ENCODE measurements around the gene BCAS4.

Gene BCAS4

GRCh38 chr20:50824137-50824536 is 29.3 kb downstream of the BCAS4 start:
- no peak for DNase-seq

DNA sequence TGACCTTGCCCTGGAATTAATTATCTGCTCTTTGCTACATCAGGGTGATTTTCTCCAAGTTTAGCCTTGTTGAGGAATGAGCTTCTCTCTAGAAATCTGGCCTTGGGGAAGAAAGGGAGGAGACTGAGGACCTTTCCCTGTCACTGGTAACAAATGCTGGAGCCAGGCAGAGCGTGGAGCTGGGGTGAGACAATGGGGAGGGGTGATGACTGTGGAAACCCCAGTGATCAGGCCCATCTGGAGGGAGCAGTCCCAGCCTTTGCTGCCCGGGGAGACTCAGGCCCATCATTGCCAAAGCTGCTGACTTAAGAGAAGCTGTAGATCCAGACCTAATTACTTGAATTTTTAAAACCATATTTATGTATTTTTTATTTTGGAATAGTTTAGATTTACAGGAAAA is 31.3 kb downstream of the BCAS4 start:
- DNase-seq = no peak

- DNase-seq = no peak
Measured at GRCh38 chr20:50828363-50829136, 33.7 kb downstream of the BCAS4 start.

DNA sequence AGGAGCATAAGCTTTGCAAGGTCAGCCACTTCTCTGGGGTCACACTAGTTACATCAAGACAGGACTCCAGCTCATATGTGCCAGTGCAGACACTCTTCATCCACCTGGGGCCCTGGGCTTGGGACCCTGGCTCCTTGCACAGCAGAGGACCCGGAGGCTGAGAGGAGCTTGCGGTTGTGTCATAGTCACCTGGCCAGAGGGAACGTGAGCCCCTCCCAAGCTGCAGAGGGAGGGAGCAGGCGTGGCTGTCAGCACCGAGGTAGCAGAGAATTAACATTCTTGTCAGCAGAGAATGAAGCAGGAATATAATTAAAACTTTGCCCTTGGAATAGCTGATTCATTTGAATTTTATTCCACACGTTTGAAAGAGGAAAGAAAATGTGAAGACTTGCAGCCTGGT is 36.8 kb downstream of the BCAS4 start:
- no peak for DNase-seq

DNA sequence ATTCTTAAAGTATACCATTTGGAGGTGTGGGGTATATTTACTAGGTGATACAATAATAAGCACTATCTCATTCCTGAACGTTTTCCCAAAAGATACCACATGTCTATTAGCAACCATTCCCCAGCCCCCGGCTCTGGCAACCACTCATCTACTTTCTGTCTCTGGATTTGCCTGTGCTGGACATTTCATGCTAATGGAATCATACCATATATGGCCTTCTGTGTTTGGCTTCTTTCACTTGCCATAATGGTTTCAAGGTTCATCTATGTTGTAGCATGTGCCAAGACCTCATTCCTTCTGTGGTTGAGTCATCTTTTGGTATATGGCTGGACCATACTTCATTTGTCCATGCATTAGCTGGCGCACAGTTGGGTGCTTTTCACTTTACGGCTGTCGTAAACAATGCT is 39.7 kb downstream of the BCAS4 start:
- no peak for DNase-seq

GRCh38 chr20:50837532-50838321 is 42.9 kb downstream of the BCAS4 start:
- no peak for DNase-seq

GRCh38 chr20:50838322-50838625 is 43.4 kb downstream of the BCAS4 start:
- no peak for DNase-seq

DNA sequence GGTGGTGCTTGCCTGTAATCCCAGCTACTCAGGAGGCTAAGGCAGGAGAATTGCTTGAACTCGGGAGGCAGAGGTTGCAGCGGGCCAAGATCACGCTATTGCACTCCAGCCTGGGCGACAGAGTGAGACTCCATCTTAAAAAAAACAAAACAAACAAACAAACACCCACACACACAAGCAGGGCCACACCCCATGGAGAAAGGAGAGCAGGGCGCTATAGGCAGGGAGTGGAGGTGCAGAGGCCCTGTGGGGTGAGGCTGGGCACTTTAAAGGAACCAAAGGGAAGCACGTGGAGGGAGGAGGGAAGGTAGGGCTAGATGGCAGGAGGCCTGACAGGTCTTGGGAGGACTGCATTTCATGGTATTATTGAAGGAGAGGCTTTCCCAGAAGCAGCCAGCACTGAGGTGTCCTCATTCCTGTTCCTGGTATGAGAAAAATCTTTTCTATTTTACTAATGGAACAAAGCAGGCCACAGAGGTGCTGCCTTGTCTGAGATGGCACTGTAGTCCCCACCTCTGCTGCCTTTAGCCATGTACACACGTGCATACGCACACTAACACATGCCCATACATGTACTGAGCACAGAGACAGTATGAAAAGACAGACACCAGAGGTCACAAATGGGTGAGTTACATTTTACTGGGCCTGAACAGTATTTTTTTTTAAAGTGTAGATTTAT is 44.0 kb downstream of the BCAS4 start:
- no peak for DNase-seq

GRCh38 chr20:50842821-50843220 is 48.0 kb downstream of the BCAS4 start:
- DNase-seq = no peak

DNA sequence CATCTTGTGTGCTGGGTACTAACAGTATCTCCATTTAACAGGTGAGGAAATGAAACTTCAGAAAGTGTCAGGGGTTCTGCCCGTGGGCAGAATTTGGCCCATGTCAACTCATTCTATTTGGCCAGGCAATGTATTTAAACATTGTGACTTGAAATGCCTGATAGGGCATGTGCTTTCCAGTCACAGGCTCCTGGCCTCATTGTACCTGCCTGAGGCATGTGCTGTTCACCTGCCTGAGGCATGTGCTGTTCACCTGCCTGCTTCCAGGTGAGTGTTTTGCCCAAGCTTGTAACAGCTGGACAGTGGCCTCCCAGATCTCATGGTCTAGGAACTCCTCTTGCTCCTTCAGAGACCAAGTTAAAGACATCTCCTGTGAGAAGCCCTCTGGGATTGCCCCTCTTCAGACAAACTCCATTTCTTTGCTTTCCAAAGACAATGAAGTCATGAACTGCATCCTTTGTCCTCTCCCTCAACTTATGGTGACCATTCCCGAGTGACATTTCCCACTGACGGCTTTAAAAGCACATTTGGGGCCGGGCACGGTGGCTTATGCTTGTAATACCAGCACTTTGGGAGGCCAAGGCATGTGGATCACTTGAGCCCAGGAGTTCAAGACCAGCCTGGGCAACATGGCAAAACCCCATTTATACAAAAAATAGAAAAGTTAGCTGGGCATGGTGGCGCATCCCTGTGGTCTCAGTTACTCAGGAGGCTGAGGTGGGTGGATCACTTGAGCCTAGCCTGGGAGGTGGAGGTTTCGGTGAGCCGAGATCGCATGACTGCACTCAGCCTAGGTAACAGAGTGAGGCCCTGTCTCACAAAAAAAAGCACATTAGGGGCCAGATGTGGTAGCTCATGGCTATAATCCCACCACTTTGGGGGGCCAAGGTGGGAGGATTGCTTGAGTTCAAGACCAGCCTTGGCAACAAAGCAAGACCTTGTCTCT is 48.7 kb downstream of the BCAS4 start:
- no peak for DNase-seq

DNA sequence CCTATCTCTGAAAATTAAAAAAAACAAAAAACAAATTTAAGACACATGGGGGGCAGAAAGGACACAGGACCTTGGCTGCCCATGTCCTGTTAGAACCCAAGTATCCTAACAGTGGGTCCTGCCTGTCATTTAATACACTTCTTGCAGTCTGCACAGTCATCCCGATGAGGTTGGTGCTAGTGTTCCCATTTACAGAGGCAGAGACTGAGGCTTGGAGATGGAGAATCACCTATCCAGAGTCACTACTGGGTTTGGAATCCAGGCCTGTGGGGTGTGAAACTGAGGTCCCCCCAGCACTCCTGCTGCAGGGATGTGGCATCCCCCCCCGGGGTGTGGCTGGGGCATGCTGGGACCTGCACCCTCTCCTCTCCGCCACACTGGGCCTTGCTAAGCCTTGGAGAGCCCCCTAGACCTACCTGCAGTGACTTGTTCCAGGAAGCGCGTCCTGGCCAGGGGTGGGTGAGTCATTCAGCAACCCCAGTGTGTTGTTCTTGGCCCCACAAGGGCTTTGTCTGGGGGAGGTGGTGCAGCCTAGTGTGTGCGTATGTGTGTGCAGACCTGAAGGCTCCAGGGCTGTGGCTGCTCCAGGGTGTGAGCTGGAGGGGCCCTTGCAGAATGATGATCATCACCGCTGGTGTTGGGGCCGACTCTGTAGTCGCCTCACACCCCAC is 49.7 kb downstream of the BCAS4 start:
- DNase-seq = no peak

DNA sequence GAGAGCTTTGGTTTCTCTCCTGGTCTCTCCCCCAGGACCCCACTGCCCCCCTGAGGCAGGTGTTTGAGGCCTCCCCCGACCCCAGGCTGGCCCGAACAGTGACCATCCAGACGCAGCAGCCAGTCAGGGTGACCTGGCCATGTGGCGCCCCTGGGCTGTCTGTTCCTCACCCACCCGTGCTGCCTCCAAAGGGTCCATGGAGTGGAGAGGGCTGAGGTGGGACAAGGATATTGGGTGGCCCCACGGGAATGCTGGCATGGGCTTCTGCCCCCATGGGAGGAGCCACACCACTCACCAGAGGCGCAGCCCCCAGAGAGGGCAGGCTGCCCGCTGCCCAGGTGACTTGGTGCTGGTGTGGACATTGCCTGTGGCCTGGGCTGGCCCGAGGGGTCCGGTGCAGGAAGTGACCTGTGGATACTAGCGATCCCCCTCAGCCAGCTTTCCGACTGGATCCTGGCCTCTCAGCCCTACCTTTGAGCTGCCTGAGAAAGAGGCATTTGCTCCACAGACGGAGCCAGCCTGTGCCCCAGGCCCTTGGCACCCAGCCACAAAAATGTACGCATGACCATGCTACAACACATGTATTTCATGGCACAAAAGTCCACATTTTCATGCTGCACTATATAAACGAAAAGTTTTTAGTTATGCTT is 50.8 kb downstream of the BCAS4 start:
- no peak for DNase-seq

GRCh38 chr20:50848341-50848808 is 53.5 kb downstream of the BCAS4 start:
- no peak for DNase-seq

DNA sequence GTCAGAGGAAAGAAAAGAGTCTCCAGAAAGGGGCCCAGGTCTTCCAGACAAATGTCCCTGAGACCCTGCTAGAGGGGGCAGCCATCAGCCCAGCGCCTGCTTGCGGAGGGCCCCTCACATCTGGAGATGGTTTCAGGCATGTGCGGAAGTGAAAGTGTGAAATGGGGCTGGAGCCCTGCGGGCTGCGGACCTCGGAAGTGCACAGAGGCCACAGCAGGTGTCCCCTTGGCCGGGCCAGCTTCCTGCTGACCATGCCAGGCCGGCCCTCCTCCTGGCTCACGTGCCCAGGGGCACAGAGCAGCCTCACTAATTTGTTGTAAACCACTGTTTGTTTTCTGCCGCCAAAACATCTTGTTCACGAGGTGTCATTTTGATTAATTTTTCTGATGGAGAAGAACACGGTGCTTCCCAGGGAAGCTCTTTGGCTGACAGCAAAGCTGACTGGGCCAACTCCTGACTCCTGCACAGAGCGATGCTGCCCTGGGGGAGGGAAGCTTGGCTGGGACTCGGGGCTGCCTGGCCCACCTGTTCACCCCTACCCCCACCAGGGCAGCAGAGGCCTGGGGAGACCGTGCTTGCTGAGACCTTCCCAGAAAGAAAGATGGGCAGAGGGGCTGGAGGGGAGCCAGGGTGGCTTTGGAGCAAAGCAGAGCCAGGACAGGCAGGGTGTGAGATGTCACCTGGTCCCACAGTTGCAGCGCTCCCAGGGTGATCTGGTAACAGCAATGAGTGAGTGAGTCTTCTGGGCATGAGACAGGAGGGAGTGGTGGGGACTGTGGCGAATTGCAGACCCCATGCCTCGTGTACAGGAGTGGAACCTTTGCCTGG is 54.2 kb downstream of the BCAS4 start:
- DNase-seq = no peak

- no peak for DNase-seq
Measured at GRCh38 chr20:50850721-50851286, 55.9 kb downstream of the BCAS4 start.

GRCh38 chr20:50852085-50852484 is 57.2 kb downstream of the BCAS4 start:
- no peak for DNase-seq

DNA sequence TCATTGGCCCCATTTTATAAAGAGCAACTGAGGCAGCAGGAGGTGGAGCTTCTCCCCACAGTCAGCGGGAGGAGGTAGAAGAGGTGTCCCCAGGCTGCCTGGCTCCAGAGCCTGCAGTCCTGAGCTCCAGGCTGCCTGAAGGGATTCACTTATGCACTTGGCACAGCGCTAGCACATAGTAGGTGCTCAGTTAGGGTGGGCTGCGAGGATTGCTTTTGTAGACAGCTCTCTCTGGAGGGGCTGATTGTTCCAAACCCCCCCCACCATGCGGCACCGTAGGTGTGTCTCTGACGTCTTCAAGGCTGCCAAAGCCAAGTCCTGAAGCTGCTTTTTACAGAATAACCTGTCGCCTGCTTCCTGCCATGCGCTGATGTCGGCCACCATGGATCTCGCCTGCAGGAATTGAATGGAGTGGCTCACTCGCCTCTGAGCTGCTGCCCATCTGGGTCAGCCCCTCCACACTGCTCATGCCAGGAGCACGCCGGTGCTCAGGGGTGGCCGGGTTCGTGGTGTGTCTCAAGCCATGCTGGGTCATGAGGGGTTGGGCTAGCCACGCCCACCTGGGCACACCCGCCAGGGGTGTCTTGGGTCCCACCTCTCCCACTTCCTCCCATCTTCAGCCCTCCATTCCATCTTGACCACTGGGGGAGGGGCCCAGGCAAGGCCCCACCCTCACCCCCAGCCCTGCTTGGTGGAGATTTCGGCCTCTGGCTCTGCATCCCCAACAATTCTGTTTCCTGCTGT is 59.8 kb downstream of the BCAS4 start:
- DNase-seq = no peak

DNA sequence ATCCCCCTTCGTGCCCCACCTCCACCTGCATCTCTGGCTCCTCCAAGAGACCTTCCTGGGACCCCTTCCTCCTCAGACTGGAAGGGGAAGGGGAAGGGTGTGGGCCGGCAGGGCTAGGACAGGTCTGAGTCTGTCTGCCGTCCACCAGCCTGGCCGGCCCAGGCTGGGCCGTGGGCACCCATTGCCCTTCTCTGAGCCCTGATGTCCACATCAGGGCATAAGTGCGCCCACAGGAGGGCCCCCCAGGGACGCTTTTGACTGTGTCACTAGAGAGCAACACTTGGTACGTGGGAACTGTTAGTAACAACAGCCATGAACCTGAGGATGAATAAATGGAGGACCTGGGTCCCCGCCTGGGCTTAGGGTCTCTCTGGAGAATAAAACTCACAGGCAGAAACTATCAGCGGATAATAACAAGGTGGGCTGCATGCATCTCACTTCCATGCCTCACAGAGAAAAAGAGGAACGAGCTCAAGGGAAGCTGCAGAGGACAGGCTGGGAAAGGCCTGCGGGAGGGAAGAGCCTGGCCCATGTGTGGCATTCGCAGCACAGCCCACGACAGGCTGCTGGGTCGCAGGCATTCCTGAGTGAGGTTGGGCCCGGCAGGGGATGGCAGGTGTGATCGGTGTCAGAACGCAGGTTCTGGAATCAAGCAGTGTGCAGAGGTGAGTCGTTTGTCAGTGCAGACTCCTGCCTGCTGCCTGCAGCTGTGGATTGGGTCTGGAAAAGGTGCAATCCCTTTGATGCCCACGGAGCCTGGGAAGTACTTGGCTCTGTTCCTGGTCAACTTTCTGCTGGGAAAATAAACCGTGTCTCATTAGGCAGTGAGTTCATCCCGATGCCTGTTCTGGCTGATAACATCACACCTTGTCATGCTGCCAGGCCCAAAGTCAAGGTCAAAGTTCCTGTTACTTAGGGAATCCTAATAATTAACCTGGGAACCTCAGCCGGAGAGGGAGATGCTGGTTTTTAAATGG is 60.9 kb downstream of the BCAS4 start:
- no peak for DNase-seq

Measured in NCI-H2171 (cell line).